ENCODE data around the gene ANGPT4. TPM values are rescaled to one million over a fixed set of nuclear protein-coding genes. Genes with fewer than 3 reads are reported as not detected.

ANGPT4 gene
- total and polyA plus RNA-seq, 2 of the 13 experiments (the other 11 are each of a cell fraction or from before 2014, with no cell fraction given): not detected

GRCh38 chr20:869606-870005 lies 46.5 kb downstream of the ANGPT4 start:
- FAIRE-seq: no peak
- no peak for DNase-seq (ENCODE audit: low spot score)
- no peaks in the 10 kb centered on the region; a peak in 1 of 5 replicates for H3K27me3 ChIP-seq (ENCODE audit: control insufficient read depth in 1 of 2, insufficient read depth in 2 of 2, low read length in 2 of 2)
- in situ Hi-C loops (cut with HindIII; ENCODE audit: extremely low pct_ligation_motif_present, low pct_unique_long_range_greater_than_20kb) (no loop called here), intact Hi-C loops (cut with micrococcal nuclease; ENCODE audit: unreplicated experiment) (no loop called here)
- H2AFZ ChIP-seq (ENCODE audit: low read length): no peak overlapping the region
- H3K9me3 ChIP-seq (ENCODE audit: low read length): no peaks in the 10 kb centered on the region
- H3K4me2 ChIP-seq (ENCODE audit: low read depth, low read length): no peak overlapping the region
- whole genome bisulfite sequencing (ENCODE audit: low lambda C conversion rate): 0% methylated on average over 5 of the region's 5 CpGs
- POLR2A ChIA-PET: no interaction called here
- no peak overlapping the region for H3K27ac ChIP-seq (ENCODE audit: extremely low read length, insufficient read depth, low read length)
- H3K4me1 ChIP-seq (ENCODE audit: insufficient read depth, low read length): no peaks in the 10 kb centered on the region
- H3K4me3 ChIP-seq (replicated peaks in 1 of 3; ENCODE audit: insufficient read depth in 1 of 3, low read depth in 2 of 3, low read length in 3 of 3): no peak overlapping the region
- no peak overlapping the region for H3K9ac ChIP-seq (ENCODE audit: insufficient read depth, low read depth, low read length)
- ATAC-seq: no peak
- CTCF ChIA-PET (ENCODE audit: low intra/inter-chr PET ratio, low total read pairs): no interaction called here
- no peaks in the 10 kb centered on the region for H3K79me2 ChIP-seq (ENCODE audit: insufficient read depth, low read length)
- TF ChIP-seq ZBTB40 (IDR thresholded peaks at IDR 0.05) (no peak), ZBTB40 (CRISPR knock-in tag; IDR thresholded peaks at IDR 0.05) (0 out of 2 replicates have a peak, but pooled peaks have one; percentile 34), REL (CRISPR knock-in tag; conservative IDR thresholded peaks at IDR 0.05) (no peak), EED (CRISPR knock-in tag; IDR thresholded peaks at IDR 0.05) (0 out of 2 replicates have a peak, but pooled peaks have one; percentile 21), ZNF232 (CRISPR knock-in tag; IDR thresholded peaks at IDR 0.05; ENCODE audit: borderline replicate concordance) (no peak)
- H3K36me3 ChIP-seq (replicated peaks in 1 of 2; ENCODE audit: control insufficient read depth in 1 of 2, insufficient read depth in 2 of 2, low read length in 2 of 2): no peaks in the 10 kb centered on the region
- no TSS peak for BruUV-seq (replicated peaks)
- no peaks in the 10 kb centered on the region; the same call in 1 of the 2 replicates for H4K20me1 ChIP-seq (ENCODE audit: insufficient read depth, low read length)
